Activated effector memory CD4-positive, alpha-beta T cell treated with Interleukin-2 at 50 U/mL for 16 hours (primary cell): ENCODE measurements around the gene PCIF1.
"Not testable (repeated sequence)": the region's sequence is repeated elsewhere in the genome, so short reads cannot be mapped to it uniquely, and the experiment has no call there.

Source experiments
- DNase-seq: peaks from one replicate; pipeline ENCODE4 v3.0.0-alpha.2; 2020

PCIF1 gene

DNA sequence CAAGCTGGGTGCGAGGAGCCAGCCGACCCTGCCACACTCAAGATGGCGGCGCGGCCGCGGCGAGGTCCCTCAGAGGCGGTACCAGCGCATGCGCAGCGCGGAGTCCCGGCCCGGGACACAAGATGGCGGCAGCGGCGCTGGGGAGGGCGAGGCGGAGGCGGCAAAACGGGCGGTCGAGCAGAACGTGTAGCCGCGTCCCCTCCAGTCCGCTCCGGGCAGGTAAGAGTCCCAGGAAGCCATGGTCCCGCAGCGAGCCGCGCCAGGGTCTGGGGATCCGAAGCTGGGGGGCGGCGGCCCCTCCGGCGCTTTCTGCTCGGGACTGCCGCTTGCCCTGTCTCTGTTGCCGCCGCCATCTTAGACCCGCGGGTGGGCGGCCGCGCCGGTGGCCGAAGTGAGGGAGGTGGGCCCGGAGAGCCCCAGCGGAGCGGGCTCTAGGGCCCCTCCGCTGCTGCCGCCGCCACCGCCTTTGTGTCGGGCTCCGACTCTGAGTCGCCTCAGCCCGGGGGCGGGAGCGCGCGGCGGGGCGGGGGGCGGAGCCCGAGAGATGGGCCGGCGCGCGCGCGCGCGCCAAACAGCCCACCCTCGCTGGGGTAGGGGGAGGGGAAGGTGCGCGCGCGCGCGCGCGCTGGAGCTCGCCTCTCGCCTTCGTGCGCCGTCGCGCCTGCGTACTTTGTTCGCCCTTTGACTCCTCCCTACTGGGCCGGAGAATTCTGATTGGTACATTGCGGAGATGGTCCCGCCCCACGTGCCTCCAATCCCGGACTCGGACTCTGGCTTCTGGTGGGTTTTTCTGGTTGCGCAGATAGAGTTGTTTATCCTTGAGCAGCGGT, at the start of gene PCIF1:
Gene PCIF1, plus strand, starts transcription at position 98 of the 830 bp plus-strand sequence. CDS start 4,317 bp downstream, outside the sequence.
- DNase-seq, result peak; percentile 96

GRCh38 chr20:45886590-45887345, 47.7 kb upstream of the PCIF1 start:
- no peak for DNase-seq

- no peak for DNase-seq
Measured at GRCh38 chr20:45887346-45887715, 47.2 kb upstream of the PCIF1 start, which contains the start of gene SPATA25. Gene SPATA25 (minus strand): TSS chr20:45887622. CDS start chr20:45887590, 32 bp downstream.

DNA sequence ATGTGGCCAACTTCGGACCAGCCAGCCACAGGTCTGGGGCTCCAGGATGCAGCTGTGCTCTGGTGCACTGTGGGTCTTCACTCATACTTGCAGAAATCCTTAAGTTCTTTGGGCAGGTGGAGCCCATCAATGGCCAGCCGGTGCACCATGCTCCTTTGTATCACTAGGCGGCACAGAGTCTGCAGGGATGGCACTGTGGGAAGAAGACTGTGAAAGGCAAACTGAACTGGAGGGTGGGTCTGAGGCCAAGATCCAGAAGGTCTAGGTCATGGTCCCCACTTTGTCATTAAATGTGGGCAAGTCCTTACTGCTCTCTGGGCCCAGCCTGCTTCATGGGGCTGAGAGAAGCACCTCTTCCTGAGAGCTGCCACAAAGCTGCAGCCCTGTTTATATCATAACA, 45.8 kb upstream of the PCIF1 start:
- DNase-seq, result no peak

GRCh38 chr20:45890077-45890984, 44.2 kb upstream of the PCIF1 start:
- DNase-seq, result no peak

DNA sequence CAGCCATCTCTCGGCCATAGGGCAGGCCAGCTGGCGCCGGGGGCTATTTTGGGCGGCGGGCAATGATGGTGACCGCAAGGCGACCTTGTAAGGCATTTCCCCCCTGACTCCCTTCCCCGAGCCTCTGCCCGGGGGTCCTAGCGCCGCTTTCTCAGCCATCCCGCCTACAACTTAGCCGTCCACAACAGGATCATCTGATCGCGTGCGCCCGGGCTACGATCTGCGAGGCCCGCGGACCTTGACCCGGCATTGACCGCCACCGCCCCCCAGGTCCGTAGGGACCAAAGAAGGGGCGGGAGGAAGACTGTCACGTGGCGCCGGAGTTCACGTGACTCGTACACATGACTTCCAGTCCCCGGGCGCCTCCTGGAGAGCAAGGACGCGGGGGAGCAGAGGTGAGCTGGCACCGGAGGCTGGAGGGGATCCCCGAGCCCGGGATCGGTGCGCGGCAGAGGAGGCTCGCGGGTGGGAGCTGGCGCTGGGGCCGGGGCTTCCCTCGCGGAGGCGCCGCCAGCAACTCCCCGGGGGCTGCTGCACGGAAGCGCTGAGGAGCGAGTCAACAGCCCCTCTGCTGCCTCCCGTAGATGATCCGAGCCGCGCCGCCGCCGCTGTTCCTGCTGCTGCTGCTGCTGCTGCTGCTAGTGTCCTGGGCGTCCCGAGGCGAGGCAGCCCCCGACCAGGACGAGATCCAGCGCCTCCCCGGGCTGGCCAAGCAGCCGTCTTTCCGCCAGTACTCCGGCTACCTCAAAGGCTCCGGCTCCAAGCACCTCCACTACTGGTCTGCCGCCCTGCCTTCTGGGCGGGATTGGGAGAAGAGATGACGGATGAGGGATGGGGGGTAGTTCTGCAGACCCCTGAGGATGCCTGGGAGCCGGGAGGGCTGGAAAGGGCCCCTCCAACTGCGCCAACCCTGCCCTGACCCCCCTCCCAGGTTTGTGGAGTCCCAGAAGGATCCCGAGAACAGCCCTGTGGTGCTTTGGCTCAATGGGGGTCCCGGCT, 43.2 kb upstream of the PCIF1 start, which contains the start of the genes CTSA and NEURL2:
Gene CTSA, plus strand, starts transcription at position 351 of the 999 bp plus-strand sequence. Its CDS starts 234 bp downstream, at position 585.
Gene NEURL2, minus strand, starts transcription at position 224 of the 999 bp plus-strand sequence. Its CDS starts 217 bp downstream, at position 7.
- peak; percentile 71 for DNase-seq

DNA sequence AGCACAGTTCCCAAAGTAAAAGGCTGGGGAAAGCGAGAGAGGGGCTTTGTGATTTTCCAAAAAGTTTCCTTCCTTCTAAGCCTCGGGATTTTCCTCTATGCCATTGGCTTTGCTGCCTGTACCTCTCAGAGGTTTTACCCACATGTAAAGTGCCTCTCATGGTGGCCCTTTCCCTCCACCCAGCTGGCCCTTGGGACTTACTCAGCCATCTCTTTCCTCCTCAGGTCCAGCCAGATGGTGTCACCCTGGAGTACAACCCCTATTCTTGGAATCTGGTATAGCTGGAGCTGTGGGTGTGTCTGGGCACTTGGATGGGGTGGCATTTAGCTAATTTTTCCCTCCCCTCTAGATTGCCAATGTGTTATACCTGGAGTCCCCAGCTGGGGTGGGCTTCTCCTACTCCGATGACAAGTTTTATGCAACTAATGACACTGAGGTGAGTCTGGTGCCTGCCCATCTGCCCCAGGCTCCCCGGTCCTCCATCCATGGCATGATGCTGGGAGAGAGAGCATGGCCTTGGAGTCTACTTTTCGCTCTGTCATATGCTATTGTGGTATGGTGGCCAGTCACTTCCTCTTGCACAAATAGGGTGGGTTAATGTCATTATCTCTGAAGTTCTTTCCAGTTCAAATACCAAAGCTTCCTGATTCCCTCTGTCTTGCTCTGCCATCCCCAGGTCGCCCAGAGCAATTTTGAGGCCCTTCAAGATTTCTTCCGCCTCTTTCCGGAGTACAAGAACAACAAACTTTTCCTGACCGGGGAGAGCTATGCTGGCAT, 42.2 kb upstream of the PCIF1 start:
- no peak for DNase-seq

GRCh38 chr20:45892828-45893500, 41.5 kb upstream of the PCIF1 start:
- DNase-seq, result no peak

- DNase-seq, result no peak
Measured at GRCh38 chr20:45893831-45894230, 40.7 kb upstream of the PCIF1 start.

DNA sequence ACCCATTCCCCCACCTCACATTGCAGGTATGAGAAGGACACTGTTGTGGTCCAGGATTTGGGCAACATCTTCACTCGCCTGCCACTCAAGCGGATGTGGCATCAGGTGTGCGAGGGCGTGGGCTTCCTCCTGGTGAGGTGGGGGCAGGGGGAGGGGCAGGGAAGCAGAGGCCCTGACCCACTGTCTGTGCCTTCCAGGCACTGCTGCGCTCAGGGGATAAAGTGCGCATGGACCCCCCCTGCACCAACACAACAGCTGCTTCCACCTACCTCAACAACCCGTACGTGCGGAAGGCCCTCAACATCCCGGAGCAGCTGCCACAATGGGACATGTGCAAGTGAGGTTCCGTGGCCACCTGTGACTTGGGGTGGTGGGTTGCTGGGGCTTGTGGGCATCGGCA, 39.7 kb upstream of the PCIF1 start:
- no peak for DNase-seq

GRCh38 chr20:45896641-45897161, 37.8 kb upstream of the PCIF1 start:
- DNase-seq, result no peak

- no peak for DNase-seq
Measured at GRCh38 chr20:45897289-45897688, 37.2 kb upstream of the PCIF1 start.

GRCh38 chr20:45897692-45898091, 36.8 kb upstream of the PCIF1 start:
- no peak for DNase-seq

GRCh38 chr20:45898285-45898684, 36.2 kb upstream of the PCIF1 start:
- DNase-seq, result no peak

DNA sequence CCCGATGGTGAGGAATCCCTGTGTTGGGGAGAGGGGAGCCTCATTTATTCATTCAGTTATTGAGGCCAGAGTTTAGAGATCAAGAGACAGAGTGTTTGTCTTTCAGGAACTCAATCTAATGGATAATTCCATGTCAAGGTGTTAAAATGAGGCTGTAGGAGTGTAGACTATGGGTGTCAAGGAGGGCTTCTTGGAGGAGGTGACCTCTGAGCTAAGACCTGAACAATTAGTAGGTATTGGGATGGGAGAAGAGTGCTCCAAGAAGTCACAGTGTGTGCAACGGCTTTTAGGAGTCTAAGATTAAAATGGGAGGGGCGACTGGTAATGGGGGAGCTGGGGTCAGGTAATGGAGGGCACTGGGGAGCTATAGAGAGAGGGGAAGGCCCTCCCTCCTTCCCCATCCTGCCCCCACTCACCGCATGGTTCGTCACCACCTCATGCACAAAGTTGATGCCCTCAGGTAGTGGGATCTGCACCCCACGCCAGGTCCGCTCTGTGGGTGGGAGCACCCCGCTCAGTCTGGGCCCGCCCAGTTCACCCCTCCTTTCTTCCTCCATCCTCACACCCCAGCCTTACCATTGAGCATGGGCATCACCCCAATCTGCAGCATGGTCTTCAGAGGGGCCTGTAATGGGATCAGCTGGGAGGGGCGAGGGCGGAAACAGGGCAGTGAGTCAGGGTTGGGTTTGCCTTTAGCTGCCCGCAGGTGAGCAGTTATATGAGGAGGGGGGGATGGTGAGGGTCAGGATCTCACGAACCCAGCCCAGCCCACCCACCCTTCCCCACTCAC, 35.2 kb upstream of the PCIF1 start:
- no peak for DNase-seq

DNA sequence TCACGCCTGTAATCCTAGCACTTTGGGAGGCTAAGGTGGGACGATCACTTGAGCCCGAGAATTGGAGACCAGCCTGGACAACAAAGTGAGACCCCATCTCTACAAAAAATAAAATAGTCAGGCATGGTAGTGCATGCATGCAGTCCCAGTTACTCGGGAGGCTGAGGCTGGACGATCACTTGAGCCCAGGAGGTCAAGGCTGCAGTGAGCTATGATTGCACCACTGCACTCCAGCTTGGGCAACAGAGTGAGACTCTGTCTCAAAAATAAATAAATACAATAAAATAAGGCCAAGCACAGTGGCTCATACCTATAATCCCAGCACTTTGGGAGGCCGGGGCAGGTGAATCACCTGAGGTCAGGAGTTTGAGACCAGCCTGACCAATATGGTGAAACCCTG, 33.2 kb upstream of the PCIF1 start:
- DNase-seq, result not testable (repeated sequence)

- DNase-seq, result no peak
Measured at GRCh38 chr20:45902199-45902701, 32.2 kb upstream of the PCIF1 start.
